COLO829 (cell line): ENCODE data around the gene SELL.
"Not testable (repeated sequence)": the region's sequence is repeated elsewhere in the genome, so short reads cannot be mapped to it uniquely, and the experiment has no call there.

Experiments
- DNase-seq: peaks from one replicate; pipeline ENCODE4 v3.0.0; 2012; ENCODE audit warnings: low spot score

SELL gene

GRCh38 chr1:169704797-169705196 is 6.6 kb downstream of the SELL start:
- no peak for DNase-seq

GRCh38 chr1:169701261-169702005 is 10.0 kb downstream of the SELL start:
- DNase-seq = no peak

GRCh38 chr1:169699707-169700106 is 11.7 kb downstream of the SELL start:
- no peak for DNase-seq

GRCh38 chr1:169698976-169699375 is 12.4 kb downstream of the SELL start:
- no peak for DNase-seq

GRCh38 chr1:169697755-169698154 is 13.7 kb downstream of the SELL start:
- no peak for DNase-seq

GRCh38 chr1:169696273-169697100 is 14.9 kb downstream of the SELL start:
- DNase-seq = no peak

- DNase-seq = no peak
Measured at GRCh38 chr1:169694304-169695075, 16.9 kb downstream of the SELL start.

GRCh38 chr1:169692756-169693460 is 18.5 kb downstream of the SELL start:
- no peak for DNase-seq

GRCh38 chr1:169690489-169690888 is 20.9 kb downstream of the SELL start:
- no peak for DNase-seq

- DNase-seq = no peak
Measured at GRCh38 chr1:169689395-169689794, 22.0 kb downstream of the SELL start.

- DNase-seq = not testable (repeated sequence)
Measured at GRCh38 chr1:169688377-169688776, 23.0 kb downstream of the SELL start.

- no peak for DNase-seq
Measured at GRCh38 chr1:169683661-169684060, 27.8 kb downstream of the SELL start.

GRCh38 chr1:169683168-169683567 is 28.3 kb downstream of the SELL start:
- not testable (repeated sequence) for DNase-seq

- DNase-seq = no peak
Measured at GRCh38 chr1:169682071-169682470, 29.3 kb downstream of the SELL start.

- DNase-seq = no peak
Measured at GRCh38 chr1:169681140-169681539, 30.3 kb downstream of the SELL start.

GRCh38 chr1:169680377-169681019 is 30.9 kb downstream of the SELL start:
- no peak for DNase-seq

GRCh38 chr1:169679692-169680091 is 31.7 kb downstream of the SELL start:
- no peak for DNase-seq

GRCh38 chr1:169676001-169676400 is 35.4 kb downstream of the SELL start:
- DNase-seq = no peak

- DNase-seq = no peak
Measured at GRCh38 chr1:169670836-169671235, 40.6 kb downstream of the SELL start.

- not testable (repeated sequence) for DNase-seq
Measured at GRCh38 chr1:169670244-169670643, 41.2 kb downstream of the SELL start.
